K562 (cell line): ENCODE data around the gene FCAR. TPM values are rescaled to one million over a fixed set of nuclear protein-coding genes. Genes with fewer than 3 reads are reported as not detected.
A peak's percentile ranks its signal among the peaks of the same experiment; 100 is the strongest.

ENCODE experiments used
- CBX1 ChIP-seq: sonication (generic); IDR thresholded peaks from 2 replicates; pipeline ENCODE4 v1.6.1; 2016; ENCODE audit warnings: antibody characterized with exemption, low read depth, mild to moderate bottlenecking
- CBX5 ChIP-seq: IDR thresholded peaks from 2 replicates; pipeline ENCODE4 v1.6.1; 2014; ENCODE audit warnings: low read depth, borderline replicate concordance
- CXXC5 ChIP-seq: fragments of 250-450 bp; sonication (Bioruptor Pico); IDR thresholded peaks from 2 replicates; pipeline ENCODE4 v1.8.0; 2022; ENCODE audit warnings: inconsistent platforms, mild to moderate bottlenecking, moderate library complexity
- FOXA3 ChIP-seq, 2 experiments: fragments of 450-650 bp in 1 of 2; sonication (generic) in 1 of 2; formaldehyde crosslinking; IDR thresholded peaks in 1 of 2; conservative IDR thresholded peaks in 1 of 2; 2 replicates each; pipeline versions ENCODE4 v1.4.0 to v1.8.0; 2020 to 2022; ENCODE audit warnings: mild to moderate bottlenecking in 2 of 2, missing genetic modification reagents in 1 of 2
- HDAC8 ChIP-seq: fragments of 450-650 bp; IDR thresholded peaks from 2 replicates; pipeline ENCODE4 v1.6.1; 2016; ENCODE audit warnings: mild to moderate bottlenecking, missing genetic modification characterization, moderate library complexity, missing compliant biosample characterization
- HIVEP1 ChIP-seq: fragments of 250-450 bp; sonication (Bioruptor Pico); IDR thresholded peaks from 2 replicates; pipeline ENCODE4 v1.4.0; 2020; ENCODE audit warnings: mild to moderate bottlenecking
- HMG20B ChIP-seq: fragments of 250-450 bp; sonication (Bioruptor Pico); IDR thresholded peaks from 2 replicates; pipeline ENCODE4 v1.5.0; 2021; ENCODE audit warnings: mild to moderate bottlenecking
- IRF2 ChIP-seq: sonication (generic); formaldehyde crosslinking; IDR thresholded peaks from 2 replicates; pipeline ENCODE4 v1.8.1; 2022; ENCODE audit warnings: mild to moderate bottlenecking, missing genetic modification reagents
- KHSRP ChIP-seq: fragments of 450-650 bp; IDR thresholded peaks from 2 replicates; pipeline ENCODE4 v1.6.1; 2017
- L3MBTL2 ChIP-seq: fragments of 450-650 bp; IDR thresholded peaks from 2 replicates; pipeline ENCODE4 v1.6.1; 2016; ENCODE audit warnings: mild to moderate bottlenecking, moderate library complexity
- MECOM ChIP-seq: fragments of 250-450 bp; sonication (Bioruptor Pico); IDR thresholded peaks from 2 replicates; pipeline ENCODE4 v1.8.0; 2022; ENCODE audit warnings: inconsistent platforms
- MTA3 ChIP-seq: fragments of 450-650 bp; formaldehyde crosslinking; IDR thresholded peaks from 2 replicates; pipeline ENCODE4 v1.6.1; 2017; ENCODE audit warnings: mild to moderate bottlenecking, borderline replicate concordance
- NCOR1 ChIP-seq: fragments of 450-650 bp; IDR thresholded peaks from 2 replicates; pipeline ENCODE4 v1.6.1; 2016; ENCODE audit warnings: mild to moderate bottlenecking, moderate library complexity
- POLR2A ChIP-seq: fragments of 450-650 bp; conservative IDR thresholded peaks from 2 replicates; pipeline ENCODE4 v1.6.1; 2016
- RBBP5 ChIP-seq: fragments of 200-600 bp; sonication (generic); IDR thresholded peaks from 2 replicates; pipeline ENCODE4 v1.6.1; 2012; ENCODE audit warnings: borderline replicate concordance, mild to moderate bottlenecking, low read length, control low read depth, inconsistent platforms; ENCODE audit not compliant: insufficient read depth, poor library complexity, severe bottlenecking
- RHOXF2B ChIP-seq: fragments of 250-450 bp; sonication (Bioruptor Pico); conservative IDR thresholded peaks from 2 replicates; pipeline ENCODE4 v1.5.1; 2021
- RUNX1 ChIP-seq: sonication (generic); IDR thresholded peaks from 2 replicates; pipeline ENCODE4 v1.6.1; 2016; ENCODE audit warnings: antibody characterized with exemption, low read depth
- SRF ChIP-seq, 2 experiments: fragments of 250-450, 450-650 bp in 1 of 2; sonication (Bioruptor Pico) in 1 of 2; sonication (generic) in 1 of 2; formaldehyde crosslinking; IDR thresholded peaks; 2 replicates each; pipeline versions ENCODE4 v1.5.0 to v1.5.1; 2020 to 2022; ENCODE audit warnings: mild to moderate bottlenecking in 1 of 2, missing genetic modification reagents in 1 of 2
- TAF7 ChIP-seq: fragments of 450-650 bp; IDR thresholded peaks from 2 replicates; pipeline ENCODE4 v1.6.1; 2016; ENCODE audit warnings: missing genetic modification characterization, missing compliant biosample characterization
- U2AF1 ChIP-seq: fragments of 200-400 bp; formaldehyde crosslinking; optimal IDR thresholded peaks from 2 replicates; pipeline ENCODE3; 2017; ENCODE audit warnings: mild to moderate bottlenecking, low read depth, low read length, moderate library complexity
- ZNF644 ChIP-seq: fragments of 200-800 bp; sonication (Bioruptor generic); IDR thresholded peaks from 2 replicates; pipeline ENCODE4 v1.6.1; 2016; ENCODE audit warnings: low read depth, missing genetic modification characterization, missing compliant biosample characterization
- ZNF76 ChIP-seq: fragments of 250-450 bp; sonication (Bioruptor Pico); IDR thresholded peaks from 2 replicates; pipeline ENCODE4 v1.4.0; 2020; ENCODE audit warnings: mild to moderate bottlenecking, moderate library complexity, borderline replicate concordance
- polyA plus RNA-seq, 8 experiments: library from polyadenylated mRNA; depleted of rRNA in 4 of 8; stranded (reverse) in 5 of 8; unstranded in 3 of 8; fragments of >200 nt; fragmentation: Nextera tagmentation in 2 of 8; fragmentation: Illumina TruSeq in 1 of 8; extraction: Ambion mirVana in 2 of 8; extraction: Trizol in 1 of 8; gene quantifications; 2 replicates each; pipeline versions ENCODE4 v1.2.1 to v1.2.3, GENCODE V29; 2011 to 2014; ENCODE audit warnings: inconsistent platforms in 1 of 8, missing spikeins in 1 of 8
- total RNA-seq, 7 experiments: library from RNA; depleted of rRNA in 6 of 7; stranded (reverse); fragments of >200 nt in 6 of 7; fragmentation: Illumina TruSeq in 2 of 7; extraction: Trizol in 2 of 7; gene quantifications; 2 replicates each; pipeline versions ENCODE4 v1.2.1 to v1.2.3, GENCODE V29; 2011 to 2021; ENCODE audit warnings: low replicate concordance in 1 of 7
- TF ChIP-seq, protein P1 (sequence below): fragments of 450-650 bp; formaldehyde crosslinking; IDR thresholded peaks from 2 replicates; pipeline ENCODE4 v1.4.0; 2020; ENCODE audit warnings: mild to moderate bottlenecking
- TF ChIP-seq, protein P2 (sequence below): fragments of 150-350 bp; conservative IDR thresholded peaks from 2 replicates; pipeline ENCODE4 v1.6.1; 2014; ENCODE audit warnings: low read length
- TF ChIP-seq, protein P3 (sequence below): sonication (generic); formaldehyde crosslinking; IDR thresholded peaks from 2 replicates; pipeline ENCODE4 v1.8.1; 2022; ENCODE audit warnings: missing genetic modification reagents

The FCAR gene
- total and polyA plus RNA-seq, 9 of the 15 experiments (the other 6 are each of a cell fraction or from before 2014, with no cell fraction given): not detected

DNA sequence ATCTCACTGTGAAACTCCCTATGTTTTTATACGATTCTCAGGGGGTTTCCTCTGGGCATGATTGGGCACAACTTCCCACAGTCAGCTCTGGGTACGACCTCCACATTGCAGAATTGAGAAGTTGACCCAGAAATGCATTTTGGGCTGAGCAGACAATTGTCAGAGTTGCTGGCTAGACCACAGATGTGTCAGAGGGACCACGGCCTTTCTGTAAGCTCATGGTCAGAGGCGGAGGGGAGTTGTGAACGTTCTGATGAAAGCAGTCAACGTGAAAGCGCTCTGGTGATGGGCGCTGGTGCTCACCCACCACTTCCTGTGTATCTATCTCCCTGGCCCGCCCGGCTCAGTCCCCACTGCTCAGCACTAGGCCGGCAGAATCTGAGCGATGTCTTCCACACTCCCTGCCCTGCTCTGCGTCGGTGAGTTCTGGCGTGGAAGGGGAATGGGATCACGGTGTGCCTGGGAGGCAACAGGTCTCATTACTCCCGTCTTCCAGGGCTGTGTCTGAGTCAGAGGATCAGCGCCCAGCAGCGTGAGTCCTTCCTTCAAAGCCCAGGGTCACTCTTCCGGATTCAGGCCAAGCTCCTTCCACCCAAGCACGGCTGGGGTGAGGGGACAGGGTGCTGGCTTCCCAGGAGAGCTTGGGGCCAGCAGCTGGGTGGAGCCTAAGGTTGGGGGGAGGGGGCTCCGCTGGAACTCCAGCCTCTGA lies 31.9 kb downstream of the FCAR start, which contains the start of gene NCR1 (continued):
- 0 out of 2 replicates have a peak, but pooled peaks have one; percentile 40 for TF ChIP-seq HIVEP1
- TF ChIP-seq KHSRP: no peak
- TF ChIP-seq, protein P1, sequence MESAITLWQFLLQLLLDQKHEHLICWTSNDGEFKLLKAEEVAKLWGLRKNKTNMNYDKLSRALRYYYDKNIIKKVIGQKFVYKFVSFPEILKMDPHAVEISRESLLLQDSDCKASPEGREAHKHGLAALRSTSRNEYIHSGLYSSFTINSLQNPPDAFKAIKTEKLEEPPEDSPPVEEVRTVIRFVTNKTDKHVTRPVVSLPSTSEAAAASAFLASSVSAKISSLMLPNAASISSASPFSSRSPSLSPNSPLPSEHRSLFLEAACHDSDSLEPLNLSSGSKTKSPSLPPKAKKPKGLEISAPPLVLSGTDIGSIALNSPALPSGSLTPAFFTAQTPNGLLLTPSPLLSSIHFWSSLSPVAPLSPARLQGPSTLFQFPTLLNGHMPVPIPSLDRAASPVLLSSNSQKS: no peak
- TF ChIP-seq FOXA3 (CRISPR knock-in tag; conservative IDR thresholded peaks at IDR 0.05 in 1 of 2, IDR thresholded peaks at IDR 0.05 in 1 of 2): 0 out of 4 replicates have a peak, but pooled peaks of 1 of the 2 experiments have one; percentile 21
- TF ChIP-seq ZNF76 (CRISPR knock-in tag): no peak
- peak; percentile 33; the same call in 1 of the 2 replicates for TF ChIP-seq CXXC5
- no peak for TF ChIP-seq HDAC8 (tag)
- no peak for TF ChIP-seq NCOR1
- TF ChIP-seq MTA3: peak; percentile 35; the same call in 1 of the 2 replicates
- TF ChIP-seq MECOM (CRISPR knock-in tag): no peak
- no peak for TF ChIP-seq HMG20B
- peak; percentile 34 for TF ChIP-seq RBBP5
- TF ChIP-seq, protein P2, sequence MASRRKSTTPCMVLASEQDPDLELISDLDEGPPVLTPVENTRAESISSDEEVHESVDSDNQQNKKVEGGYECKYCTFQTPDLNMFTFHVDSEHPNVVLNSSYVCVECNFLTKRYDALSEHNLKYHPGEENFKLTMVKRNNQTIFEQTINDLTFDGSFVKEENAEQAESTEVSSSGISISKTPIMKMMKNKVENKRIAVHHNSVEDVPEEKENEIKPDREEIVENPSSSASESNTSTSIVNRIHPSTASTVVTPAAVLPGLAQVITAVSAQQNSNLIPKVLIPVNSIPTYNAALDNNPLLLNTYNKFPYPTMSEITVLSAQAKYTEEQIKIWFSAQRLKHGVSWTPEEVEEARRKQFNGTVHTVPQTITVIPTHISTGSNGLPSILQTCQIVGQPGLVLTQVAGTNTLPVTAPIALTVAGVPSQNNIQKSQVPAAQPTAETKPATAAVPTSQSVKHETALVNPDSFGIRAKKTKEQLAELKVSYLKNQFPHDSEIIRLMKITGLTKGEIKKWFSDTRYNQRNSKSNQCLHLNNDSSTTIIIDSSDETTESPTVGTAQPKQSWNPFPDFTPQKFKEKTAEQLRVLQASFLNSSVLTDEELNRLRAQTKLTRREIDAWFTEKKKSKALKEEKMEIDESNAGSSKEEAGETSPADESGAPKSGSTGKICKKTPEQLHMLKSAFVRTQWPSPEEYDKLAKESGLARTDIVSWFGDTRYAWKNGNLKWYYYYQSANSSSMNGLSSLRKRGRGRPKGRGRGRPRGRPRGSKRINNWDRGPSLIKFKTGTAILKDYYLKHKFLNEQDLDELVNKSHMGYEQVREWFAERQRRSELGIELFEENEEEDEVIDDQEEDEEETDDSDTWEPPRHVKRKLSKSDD: no peak
- 0 out of 2 replicates have a peak, but pooled peaks have one; percentile 43 for TF ChIP-seq CBX5
- no peak for TF ChIP-seq U2AF1
- TF ChIP-seq RHOXF2B (CRISPR knock-in tag): no peak
- TF ChIP-seq POLR2A: peak; percentile 67
- TF ChIP-seq, protein P3, sequence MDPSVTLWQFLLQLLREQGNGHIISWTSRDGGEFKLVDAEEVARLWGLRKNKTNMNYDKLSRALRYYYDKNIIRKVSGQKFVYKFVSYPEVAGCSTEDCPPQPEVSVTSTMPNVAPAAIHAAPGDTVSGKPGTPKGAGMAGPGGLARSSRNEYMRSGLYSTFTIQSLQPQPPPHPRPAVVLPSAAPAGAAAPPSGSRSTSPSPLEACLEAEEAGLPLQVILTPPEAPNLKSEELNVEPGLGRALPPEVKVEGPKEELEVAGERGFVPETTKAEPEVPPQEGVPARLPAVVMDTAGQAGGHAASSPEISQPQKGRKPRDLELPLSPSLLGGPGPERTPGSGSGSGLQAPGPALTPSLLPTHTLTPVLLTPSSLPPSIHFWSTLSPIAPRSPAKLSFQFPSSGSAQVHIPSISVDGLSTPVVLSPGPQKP: no peak
- 0 out of 2 replicates have a peak, but pooled peaks have one; percentile 2 for TF ChIP-seq L3MBTL2
- no peak for TF ChIP-seq RUNX1
- TF ChIP-seq TAF7: 0 out of 2 replicates have a peak, but pooled peaks have one; percentile 40
- TF ChIP-seq CBX1: no peak; the same call in 1 of the 2 replicates
- no peak for TF ChIP-seq SRF (CRISPR knock-in tag; IDR thresholded peaks at IDR 0.05)
- no peak for TF ChIP-seq IRF2
- peak; percentile 67; the same call in 1 of the 2 replicates for TF ChIP-seq ZNF644 (tag)
